Common myeloid progenitor, CD34-positive (primary cell): ENCODE results near the gene SCYGR3.

Experiments
- CTCF ChIA-PET: fragments of 350-600 bp; sonication (Branson Sonifier 250); formaldehyde crosslinking; loops from one replicate; lab custom pipeline; 2021; ENCODE audit warnings: antibody characterized with exemption; lab: Charles Lee
- POLR2A ChIA-PET: fragments of 350-600 bp; sonication (Branson Sonifier 250); formaldehyde crosslinking; loops from one replicate; lab custom pipeline; 2021; ENCODE audit warnings: antibody characterized with exemption; lab: Charles Lee
- DNase-seq, 3 donors: peaks; one replicate each; pipeline versions ENCODE4 v3.0.0 to v3.0.0-alpha.2; 2013
- H3K27ac ChIP-seq, 2 experiments: 1 replicate in 1 of 2; 2 replicates in 1 of 2; pipeline ENCODE4 v1.7.0; 2013; ENCODE audit warnings: inconsistent platforms in 2 of 2, low read length in 2 of 2, mild to moderate bottlenecking in 2 of 2, low read depth in 1 of 2, moderate library complexity in 1 of 2; ENCODE audit not compliant: severe bottlenecking in 2 of 2, insufficient read depth in 1 of 2, poor library complexity in 1 of 2
- H3K27me3 ChIP-seq, 5 experiments: replicated peaks in 2 of 5; 1 replicate in 3 of 5; 2 replicates in 2 of 5; pipeline versions ENCODE4 v1.6.1 to v1.7.0; 2013; ENCODE audit warnings: low read length in 4 of 5, mild to moderate bottlenecking in 2 of 5, moderate library complexity in 2 of 5, inconsistent platforms in 1 of 5; ENCODE audit not compliant: insufficient read depth in 5 of 5, control insufficient read depth in 4 of 5
- H3K36me3 ChIP-seq, 4 experiments: 1 replicate in 2 of 4; 2 replicates in 2 of 4; pipeline versions ENCODE4 v1.6.1 to v1.7.0; 2013; ENCODE audit warnings: low read length in 3 of 4, control low read depth in 1 of 4, mild to moderate bottlenecking in 1 of 4; ENCODE audit not compliant: control insufficient read depth in 4 of 4, insufficient read depth in 4 of 4
- H3K4me1 ChIP-seq, 4 experiments: 1 replicate in 3 of 4; 2 replicates in 1 of 4; pipeline versions ENCODE4 v1.6.1 to v1.7.1; 2013; ENCODE audit warnings: low read length in 3 of 4, mild to moderate bottlenecking in 3 of 4, control low read depth in 1 of 4, inconsistent platforms in 1 of 4, moderate library complexity in 1 of 4; ENCODE audit not compliant: control insufficient read depth in 4 of 4, insufficient read depth in 4 of 4; ENCODE audit errors: control extremely low read depth in 1 of 4
- H3K4me3 ChIP-seq, 7 experiments: 1 replicate in 4 of 7; 2 replicates in 3 of 7; pipeline versions ENCODE4 v1.5.1 to v1.7.0; 2013; ENCODE audit warnings: mild to moderate bottlenecking in 7 of 7, low read length in 6 of 7, moderate library complexity in 6 of 7, inconsistent platforms in 2 of 7, low read depth in 2 of 7, control low read depth in 1 of 7; ENCODE audit not compliant: insufficient read depth in 4 of 7, control insufficient read depth in 1 of 7; ENCODE audit errors: extremely low read depth in 1 of 7
- H3K9me3 ChIP-seq, 5 experiments: 1 replicate in 4 of 5; 2 replicates in 1 of 5; pipeline versions ENCODE4 v1.6.1 to v1.7.1; 2013; ENCODE audit warnings: low read length in 4 of 5, mild to moderate bottlenecking in 2 of 5, inconsistent platforms in 1 of 5, low read depth in 1 of 5, moderate library complexity in 1 of 5; ENCODE audit not compliant: control insufficient read depth in 4 of 5, insufficient read depth in 2 of 5; ENCODE audit errors: control extremely low read depth in 1 of 5
- WGBS: methylation state at CpG from one replicate; pipeline ENCODE4 v1.1.5; 2013; ENCODE audit not compliant: insufficient coverage; 5-methylcytosine and 5-hydroxymethylcytosine counted together

The SCYGR3 gene

DNA sequence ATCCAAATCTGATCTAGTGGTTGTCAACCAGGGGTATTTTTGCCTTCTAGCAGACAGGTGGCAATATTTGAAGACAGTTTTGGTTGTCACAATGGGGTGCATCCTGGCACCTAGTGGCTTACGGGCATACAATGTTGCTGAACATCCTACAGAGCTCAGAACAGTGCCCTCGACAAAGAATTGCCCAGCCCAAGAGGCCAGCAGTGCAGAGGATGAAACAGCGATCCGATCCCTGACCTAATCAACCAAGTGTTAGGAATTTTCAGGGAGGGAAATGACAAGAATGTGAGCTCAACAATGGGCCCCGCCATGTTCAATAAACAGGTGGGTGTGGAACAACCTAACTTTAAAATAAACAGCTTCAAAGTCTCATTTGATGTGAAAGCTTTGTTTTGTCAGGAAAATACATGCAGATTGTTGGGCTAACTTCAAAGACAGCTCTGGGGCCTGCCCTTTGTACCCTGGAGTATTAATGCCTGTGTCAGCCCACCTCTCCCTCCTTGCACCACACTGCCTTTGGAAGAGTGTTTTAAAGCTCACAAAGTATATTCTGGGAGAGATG, 29.4 kb upstream of the SCYGR3 start:
- 100% methylated on average over 3 of the region's 5 CpGs for WGBS
- no peak overlapping the region for H3K4me3 ChIP-seq
- no peaks in the 10 kb centered on the region for H3K9me3 ChIP-seq
- DNase-seq, result no peak
- H3K4me1 ChIP-seq, result peaks cover 0 to 2% (median 0%) of the 10 kb centered on the region in 4 experiments
- ChIA-PET POLR2A (no interaction called here), CTCF (interaction anchor here (0.7 to 1.6 kb wide), 3 partner anchors 14 to 122 kb away, joined by 3 to 6 read pairs (median 3); no protein-coding TSS in a partner anchor)
- H3K36me3 ChIP-seq, result no peaks in the 10 kb centered on the region
- no peaks in the 10 kb centered on the region for H3K27me3 ChIP-seq
- H3K27ac ChIP-seq, result no peak overlapping the region

DNA sequence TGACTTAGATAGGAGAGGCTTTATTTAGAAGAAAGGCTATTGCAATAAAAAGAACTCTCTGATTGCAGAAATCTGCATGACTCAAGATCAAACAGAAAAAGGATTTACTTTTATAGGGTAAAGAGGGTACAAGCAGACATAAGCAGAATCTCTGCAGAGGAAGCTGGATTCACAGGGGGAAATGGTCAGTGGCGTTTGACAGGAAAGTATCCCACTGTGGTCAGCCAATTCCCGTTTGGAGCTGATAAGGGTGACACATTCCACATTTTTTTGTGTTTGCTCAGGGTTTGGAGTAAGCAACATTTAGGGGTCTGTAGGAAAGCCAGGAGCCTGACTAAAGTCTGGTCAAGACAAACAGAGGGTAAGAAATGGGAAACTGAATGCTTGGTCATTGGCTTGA, 28.0 kb upstream of the SCYGR3 start:
- Histone ChIP-seq H3K36me3 (no peaks in the 10 kb centered on the region), H3K27me3 (no peaks in the 10 kb centered on the region), H3K4me3 (no peak overlapping the region), H3K27ac (no peak overlapping the region), H3K4me1 (peaks cover 0 to 2% (median 0%) of the 10 kb centered on the region in 4 experiments), H3K9me3 (no peaks in the 10 kb centered on the region)
- ChIA-PET CTCF (no interaction called here), POLR2A (no interaction called here)
- no peak for DNase-seq
- WGBS, result 83% methylated on average over 1 of the region's 2 CpGs

GRCh38 chr2:227634201-227634600, 19.6 kb upstream of the SCYGR3 start:
- no peaks in the 10 kb centered on the region for H3K9me3 ChIP-seq
- no peak overlapping the region for H3K4me3 ChIP-seq
- ChIA-PET CTCF (no interaction called here), POLR2A (no interaction called here)
- H3K27ac ChIP-seq, result no peak overlapping the region
- 100% methylated on average over 1 of the region's 3 CpGs for WGBS
- no peaks in the 10 kb centered on the region for H3K36me3 ChIP-seq
- DNase-seq, result no peak
- no peaks in the 10 kb centered on the region for H3K4me1 ChIP-seq
- H3K27me3 ChIP-seq, result peaks cover 0 to 2% (median 0%) of the 10 kb centered on the region in 5 experiments

DNA sequence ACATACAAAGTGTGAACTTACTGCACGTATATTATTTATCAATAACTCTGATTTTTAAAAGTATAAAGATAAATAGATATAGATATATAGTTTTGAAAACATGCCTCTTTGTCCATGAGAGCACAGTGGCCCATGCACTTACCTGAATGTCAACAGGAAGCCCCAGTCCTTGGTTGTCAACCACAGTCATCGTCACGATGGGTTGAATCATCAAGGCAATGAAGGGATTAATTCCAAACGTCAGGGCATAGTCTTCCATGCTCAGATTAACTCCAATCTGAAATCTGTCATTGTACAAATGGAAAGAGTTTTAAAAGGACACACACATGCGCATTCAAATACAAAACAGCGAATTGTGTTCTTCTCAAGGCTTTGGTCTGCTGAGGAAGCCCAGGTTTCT, 18.2 kb upstream of the SCYGR3 start:
- Histone ChIP-seq H3K4me3 (no peak overlapping the region), H3K4me1 (no peaks in the 10 kb centered on the region), H3K27me3 (peaks cover 0 to 4% (median 2%) of the 10 kb centered on the region in 5 experiments), H3K36me3 (no peaks in the 10 kb centered on the region), H3K27ac (no peak overlapping the region), H3K9me3 (no peaks in the 10 kb centered on the region)
- CTCF ChIA-PET, result interaction anchor here (0.6 kb wide), 1 partner anchor 240 kb away, joined by 3 read pairs; no protein-coding TSS in a partner anchor
- 89% methylated on average over 4 of the region's 6 CpGs for WGBS
- POLR2A ChIA-PET, result no interaction called here
- no peak for DNase-seq

GRCh38 chr2:227630322-227630721, 15.7 kb upstream of the SCYGR3 start:
- no peaks in the 10 kb centered on the region for H3K4me1 ChIP-seq
- POLR2A ChIA-PET, result no interaction called here
- no peak overlapping the region for H3K27ac ChIP-seq
- no peaks in the 10 kb centered on the region for H3K9me3 ChIP-seq
- H3K4me3 ChIP-seq, result no peak overlapping the region
- CTCF ChIA-PET, result interaction anchor here (0.9 kb wide), 1 partner anchor 13 kb away, joined by 3 read pairs; no protein-coding TSS in a partner anchor
- 96% methylated on average over 3 of the region's 3 CpGs for WGBS
- H3K36me3 ChIP-seq, result no peaks in the 10 kb centered on the region
- peaks cover 0 to 4% (median 2%) of the 10 kb centered on the region in 5 experiments for H3K27me3 ChIP-seq
- DNase-seq, result no peak

- ChIA-PET POLR2A (no interaction called here), CTCF (no interaction called here)
- WGBS, result 95% methylated on average over 4 of the region's 7 CpGs
Observed at GRCh38 chr2:227629435-227629834, 14.8 kb upstream of the SCYGR3 start.

GRCh38 chr2:227627769-227628168, 13.1 kb upstream of the SCYGR3 start:
- 83% methylated on average over 1 of the region's 3 CpGs for WGBS
- POLR2A ChIA-PET, result no interaction called here
- CTCF ChIA-PET, result interaction anchor here (1.4 kb wide), 1 partner anchor 10 kb away, joined by 3 read pairs; no protein-coding TSS in a partner anchor

More at GRCh38 chr2:227629435-227629834, 14.8 kb upstream of the SCYGR3 start:
- H3K4me3 ChIP-seq, result no peak overlapping the region
- peaks cover 0 to 2% (median 0%) of the 10 kb centered on the region in 5 experiments for H3K9me3 ChIP-seq
- H3K4me1 ChIP-seq, result no peaks in the 10 kb centered on the region
- H3K27ac ChIP-seq, result no peak overlapping the region
- no peaks in the 10 kb centered on the region for H3K36me3 ChIP-seq
- DNase-seq, result no peak
- H3K27me3 ChIP-seq, result peaks cover 0 to 4% (median 2%) of the 10 kb centered on the region in 5 experiments

More at GRCh38 chr2:227627769-227628168, 13.1 kb upstream of the SCYGR3 start:
- no peak overlapping the region for H3K27ac ChIP-seq
- peaks cover 0 to 2% (median 0%) of the 10 kb centered on the region in 5 experiments for H3K9me3 ChIP-seq
- H3K4me3 ChIP-seq, result no peak overlapping the region
- no peaks in the 10 kb centered on the region for H3K4me1 ChIP-seq
- no peaks in the 10 kb centered on the region for H3K36me3 ChIP-seq
- peaks cover 0 to 4% (median 2%) of the 10 kb centered on the region in 5 experiments for H3K27me3 ChIP-seq
- peak in 1 of 3 donors; percentile 9 for DNase-seq
